NB4 (cell line): Measurements from ENCODE around the gene CYP1A1.

ENCODE experiments used
- CTCF ChIP-seq: IDR thresholded peaks from one replicate; pipeline ENCODE4 v1.5.1; 2012; ENCODE audit warnings: low read depth, low read length
- MAX ChIP-seq: IDR thresholded peaks from 2 replicates; pipeline ENCODE4 v1.6.1; 2011; ENCODE audit warnings: low read depth, low read length

- TF ChIP-seq CTCF (no peak), MAX (no peak)
Measured at GRCh38 chr15:74712311-74712710, 13.0 kb downstream of the CYP1A1 start.
